ENCODE data around the gene RDH11. TPM values are rescaled to one million over a fixed set of nuclear protein-coding genes. Genes with fewer than 3 reads are reported as not detected.

Gene RDH11
- polyA plus RNA-seq, 1 donor (not counting 4 experiments of a cell fraction or from before 2014, with no cell fraction given): 202 TPM

DNA sequence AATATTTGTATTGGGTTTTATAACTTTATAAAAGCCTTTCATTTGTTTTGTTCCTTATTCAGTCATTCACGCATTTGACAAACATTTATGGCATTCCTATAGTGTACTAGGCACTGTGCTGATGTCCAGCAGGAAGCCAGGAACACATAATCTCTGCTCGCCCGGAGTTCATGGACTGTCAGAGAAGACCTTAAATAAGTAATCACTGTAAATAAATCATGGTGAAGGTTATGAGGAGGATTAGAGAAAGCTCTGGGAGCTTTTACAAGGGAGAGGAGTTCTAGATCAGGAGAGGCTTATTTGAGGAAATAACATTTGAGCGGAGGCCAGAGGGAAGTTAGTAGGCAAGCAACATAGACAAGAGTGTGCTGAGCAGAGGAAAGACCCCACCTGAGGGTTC, 1.4 kb upstream of the RDH11 start:
- Histone ChIP-seq H3K27ac (ENCODE audit: control insufficient read depth, insufficient read depth, low read length) (no peak overlapping the region), H3K4me3 (ENCODE audit: control insufficient read depth in 2 of 3, extremely low read depth in 1 of 3, insufficient read depth in 2 of 3, low read depth in 1 of 3, low read length in 3 of 3) (no peak overlapping the region), H3K4me2 (ENCODE audit: control insufficient read depth, extremely low read depth, insufficient read depth, low read depth, low read length) (no peak overlapping the region), H3K9me3 (ENCODE audit: control insufficient read depth, low read depth, low read length) (no peaks in the 10 kb centered on the region), H3K36me3 (ENCODE audit: control insufficient read depth in 2 of 2, extremely low read depth in 1 of 2, insufficient read depth in 2 of 2, low read length in 2 of 2) (peaks cover 5 to 6% of the 10 kb centered on the region in 2 experiments), H3K79me2 (ENCODE audit: control insufficient read depth, insufficient read depth, low read length) (peaks cover 30% of the 10 kb centered on the region), H4K20me1 (ENCODE audit: control insufficient read depth, extremely low read depth, insufficient read depth, low read length) (peaks cover 2% of the 10 kb centered on the region), H3K4me1 (ENCODE audit: control insufficient read depth, extremely low read depth, insufficient read depth, low read length) (peaks cover 20% of the 10 kb centered on the region), H2AFZ (ENCODE audit: control insufficient read depth, low read length) (no peak overlapping the region), H3K27me3 (ENCODE audit: control insufficient read depth, extremely low read depth, insufficient read depth, low read length) (no peaks in the 10 kb centered on the region), H3K9me1 (ENCODE audit: control insufficient read depth, extremely low read depth, insufficient read depth, low read length) (no peaks in the 10 kb centered on the region), H3K9ac (ENCODE audit: control insufficient read depth, extremely low read depth, insufficient read depth, low read length) (no peak overlapping the region)
- TF ChIP-seq, protein P1, sequence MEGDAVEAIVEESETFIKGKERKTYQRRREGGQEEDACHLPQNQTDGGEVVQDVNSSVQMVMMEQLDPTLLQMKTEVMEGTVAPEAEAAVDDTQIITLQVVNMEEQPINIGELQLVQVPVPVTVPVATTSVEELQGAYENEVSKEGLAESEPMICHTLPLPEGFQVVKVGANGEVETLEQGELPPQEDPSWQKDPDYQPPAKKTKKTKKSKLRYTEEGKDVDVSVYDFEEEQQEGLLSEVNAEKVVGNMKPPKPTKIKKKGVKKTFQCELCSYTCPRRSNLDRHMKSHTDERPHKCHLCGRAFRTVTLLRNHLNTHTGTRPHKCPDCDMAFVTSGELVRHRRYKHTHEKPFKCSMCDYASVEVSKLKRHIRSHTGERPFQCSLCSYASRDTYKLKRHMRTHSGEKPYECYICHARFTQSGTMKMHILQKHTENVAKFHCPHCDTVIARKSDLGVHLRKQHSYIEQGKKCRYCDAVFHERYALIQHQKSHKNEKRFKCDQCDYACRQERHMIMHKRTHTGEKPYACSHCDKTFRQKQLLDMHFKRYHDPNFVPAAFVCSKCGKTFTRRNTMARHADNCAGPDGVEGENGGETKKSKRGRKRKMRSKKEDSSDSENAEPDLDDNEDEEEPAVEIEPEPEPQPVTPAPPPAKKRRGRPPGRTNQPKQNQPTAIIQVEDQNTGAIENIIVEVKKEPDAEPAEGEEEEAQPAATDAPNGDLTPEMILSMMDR (optimal IDR thresholded peaks at IDR 0.05 in 1 of 3, IDR thresholded peaks at IDR 0.05 in 1 of 3, conservative IDR thresholded peaks at IDR 0.05 in 1 of 3; ENCODE audit: extremely low read depth in 1 of 3, insufficient read depth in 2 of 3, low read length in 3 of 3): no peak
- TF ChIP-seq EZH2 (IDR thresholded peaks at IDR 0.05; ENCODE audit: low read length): no peak
- dilution Hi-C loops (cut with MboI; ENCODE audit: extremely low pct_ligation_motif_present, low sequenced_read_pairs): no loop called here
- FAIRE-seq (no peak), DNase-seq (ENCODE audit: low read depth, low spot score) (no peak)

DNA sequence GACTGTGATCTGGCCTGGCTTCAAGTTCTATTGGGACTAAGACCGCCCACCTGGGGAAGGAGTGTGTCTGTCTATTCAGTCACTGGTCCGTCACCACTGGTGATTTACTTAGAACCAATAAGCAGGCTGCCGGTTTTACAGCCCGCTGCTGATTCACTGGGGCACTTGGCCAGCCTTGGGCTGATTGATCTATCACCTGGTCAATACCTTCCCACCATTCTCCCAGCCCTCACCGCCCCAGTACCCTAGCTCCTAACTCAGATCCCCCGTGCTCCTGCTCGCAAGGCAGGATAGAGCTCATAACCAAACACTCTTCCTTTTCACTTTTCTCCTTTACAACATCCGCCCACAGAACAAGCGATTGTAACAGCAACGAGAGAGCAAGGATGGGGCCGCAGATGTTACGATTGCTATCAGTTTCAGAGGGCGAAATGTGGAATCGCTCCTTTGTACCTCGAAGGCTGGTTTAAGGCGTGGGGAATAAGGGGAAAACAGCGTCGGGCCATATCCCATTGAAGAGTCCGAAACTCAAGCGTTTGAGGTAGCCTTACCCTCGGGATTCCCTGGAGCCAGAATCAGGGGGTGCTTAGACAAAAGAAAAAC, 672 bp downstream of the RDH11 start:
- TF ChIP-seq, protein P1 (optimal IDR thresholded peaks at IDR 0.05 in 1 of 3, IDR thresholded peaks at IDR 0.05 in 1 of 3, conservative IDR thresholded peaks at IDR 0.05 in 1 of 3; ENCODE audit: extremely low read depth in 1 of 3, insufficient read depth in 2 of 3, low read length in 3 of 3): no peak
- no peak for TF ChIP-seq EZH2 (IDR thresholded peaks at IDR 0.05; ENCODE audit: low read length)
- peak overlapping the region; percentile 73 to 90 (median 89) for H3K4me3 ChIP-seq (ENCODE audit: control insufficient read depth in 2 of 3, extremely low read depth in 1 of 3, insufficient read depth in 2 of 3, low read depth in 1 of 3, low read length in 3 of 3)
- peaks cover 2% of the 10 kb centered on the region for H4K20me1 ChIP-seq (ENCODE audit: control insufficient read depth, extremely low read depth, insufficient read depth, low read length)
- H3K9me3 ChIP-seq (ENCODE audit: control insufficient read depth, low read depth, low read length): no peaks in the 10 kb centered on the region
- peak overlapping the region; percentile 87 for H3K9ac ChIP-seq (ENCODE audit: control insufficient read depth, extremely low read depth, insufficient read depth, low read length)
- peaks cover 27% of the 10 kb centered on the region for H3K4me1 ChIP-seq (ENCODE audit: control insufficient read depth, extremely low read depth, insufficient read depth, low read length)
- peaks cover 50% of the 10 kb centered on the region for H3K79me2 ChIP-seq (ENCODE audit: control insufficient read depth, insufficient read depth, low read length)
- H2AFZ ChIP-seq (ENCODE audit: control insufficient read depth, low read length): peak overlapping the region; percentile 27
- DNase-seq (ENCODE audit: low read depth, low spot score) (no peak), FAIRE-seq (peak; percentile 91)
- H3K27me3 ChIP-seq (ENCODE audit: control insufficient read depth, extremely low read depth, insufficient read depth, low read length): no peaks in the 10 kb centered on the region
- no peaks in the 10 kb centered on the region for H3K9me1 ChIP-seq (ENCODE audit: control insufficient read depth, extremely low read depth, insufficient read depth, low read length)
- peak overlapping the region; percentile 51 for H3K4me2 ChIP-seq (ENCODE audit: control insufficient read depth, extremely low read depth, insufficient read depth, low read depth, low read length)
- dilution Hi-C loops (cut with MboI; ENCODE audit: extremely low pct_ligation_motif_present, low sequenced_read_pairs): no loop called here
- peak overlapping the region; percentile 89 for H3K27ac ChIP-seq (ENCODE audit: control insufficient read depth, insufficient read depth, low read length)
- H3K36me3 ChIP-seq (ENCODE audit: control insufficient read depth in 2 of 2, extremely low read depth in 1 of 2, insufficient read depth in 2 of 2, low read length in 2 of 2): peaks cover 19 to 22% of the 10 kb centered on the region in 2 experiments
